Mesendoderm (in vitro differentiated cells): Measurements from ENCODE around the gene EVX1.

Experiments used
- DNase-seq: peaks from one replicate; pipeline ENCODE4 v3.0.0; 2013
- H2AK5ac ChIP-seq: 2 replicates; pipeline ENCODE4 v1.6.1; 2013; ENCODE audit warnings: low read length, inconsistent platforms
- H2BK120ac ChIP-seq: 2 replicates; pipeline ENCODE4 v1.6.1; 2013; ENCODE audit warnings: low read depth, mild to moderate bottlenecking, low read length, moderate library complexity, mixed read lengths
- H2BK15ac ChIP-seq: replicated peaks from 2 replicates; pipeline ENCODE4 v1.6.1; 2013; ENCODE audit warnings: low read depth, mild to moderate bottlenecking, moderate library complexity
- H2BK5ac ChIP-seq: 2 replicates; pipeline ENCODE4 v1.6.1; 2013; ENCODE audit warnings: low read length, inconsistent platforms
- H3K18ac ChIP-seq: 2 replicates; pipeline ENCODE4 v1.6.1; 2013; ENCODE audit warnings: mild to moderate bottlenecking, low read length, mixed read lengths
- H3K23ac ChIP-seq: one replicate; pipeline ENCODE4 v1.6.1; 2013; ENCODE audit warnings: low read length
- H3K27ac ChIP-seq: 2 replicates; pipeline ENCODE4 v1.5.1; 2013; ENCODE audit warnings: low read depth, mild to moderate bottlenecking, inconsistent platforms, low read length, moderate library complexity
- H3K27me3 ChIP-seq: 2 replicates; pipeline ENCODE4 v1.6.1; 2013; ENCODE audit warnings: low read length, control low read depth, mild to moderate bottlenecking, inconsistent platforms; ENCODE audit not compliant: insufficient read depth, poor library complexity
- H3K36me3 ChIP-seq: 2 replicates; pipeline ENCODE4 v1.6.1; 2013; ENCODE audit warnings: low read length, inconsistent platforms; ENCODE audit not compliant: control insufficient read depth, insufficient read depth
- H3K4ac ChIP-seq: one replicate; pipeline ENCODE4 v1.6.1; 2013; ENCODE audit warnings: low read depth, mild to moderate bottlenecking, low read length, moderate library complexity
- H3K4me1 ChIP-seq: 2 replicates; pipeline ENCODE4 v1.6.1; 2013; ENCODE audit warnings: low read depth, low read length, inconsistent platforms; ENCODE audit not compliant: control insufficient read depth
- H3K4me2 ChIP-seq: 2 replicates; pipeline ENCODE4 v1.6.1; 2013; ENCODE audit warnings: low read length
- H3K4me3 ChIP-seq: 2 replicates; pipeline ENCODE4 v1.5.1; 2013; ENCODE audit warnings: mild to moderate bottlenecking, low read length
- H3K56ac ChIP-seq: one replicate; pipeline ENCODE4 v1.6.1; 2013; ENCODE audit warnings: low read length
- H3K79me1 ChIP-seq: 2 replicates; pipeline ENCODE4 v1.6.1; 2013; ENCODE audit warnings: low read length, inconsistent platforms
- H3K79me2 ChIP-seq: 2 replicates; pipeline ENCODE4 v1.6.1; 2013; ENCODE audit warnings: mild to moderate bottlenecking, low read length; ENCODE audit not compliant: control insufficient read depth, insufficient read depth
- H3K9ac ChIP-seq: 2 replicates; pipeline ENCODE4 v1.6.1; 2013; ENCODE audit warnings: low read length, inconsistent platforms
- H4K5ac ChIP-seq: one replicate; pipeline ENCODE4 v1.6.1; 2013; ENCODE audit warnings: low read length
- H4K8ac ChIP-seq: one replicate; pipeline ENCODE4 v1.6.1; 2013; ENCODE audit warnings: low read depth, mild to moderate bottlenecking, control low read depth, low read length, moderate library complexity
- WGBS: extraction: QIAGEN DNeasy Blood & Tissue Kit; methylation state at CpG from one replicate; pipeline ENCODE4 v1.1.7; 2013; ENCODE audit warnings: low lambda C conversion rate, missing lambda C conversion rate; ENCODE audit not compliant: insufficient coverage; ENCODE audit errors: extremely low coverage; 5-methylcytosine and 5-hydroxymethylcytosine counted together

Gene EVX1

GRCh38 chr7:27245798-27246691 is 3.4 kb downstream of the EVX1 start:
- Histone ChIP-seq H3K27ac (no peak overlapping the region), H2BK15ac (no peak overlapping the region), H3K18ac (peak overlapping the region; percentile 77), H2BK120ac (no peak overlapping the region), H3K4me1 (peaks cover 17% of the 10 kb centered on the region), H3K9ac (peak overlapping the region; percentile 95), H3K79me2 (peaks cover 43% of the 10 kb centered on the region), H3K79me1 (peaks cover 9% of the 10 kb centered on the region), H3K36me3 (no peaks in the 10 kb centered on the region), H2AK5ac (no peak overlapping the region), H3K4ac (peak overlapping the region; percentile 87), H4K5ac (no peak overlapping the region), H3K4me2 (peak overlapping the region; percentile 88), H3K27me3 (peaks cover 4% of the 10 kb centered on the region), H3K23ac (no peak overlapping the region), H4K8ac (no peak overlapping the region), H3K56ac (peak overlapping the region; percentile 88), H3K4me3 (no peak overlapping the region), H2BK5ac (peak overlapping the region; percentile 32)
- peak; percentile 70 for DNase-seq
- WGBS: no CpG with 5 or more reads among the region's 90 CpGs

- Histone ChIP-seq H3K18ac (no peak overlapping the region), H3K4ac (peak overlapping the region; percentile 87), H3K4me3 (no peak overlapping the region), H3K4me2 (no peak overlapping the region), H3K79me1 (peaks cover 9% of the 10 kb centered on the region), H3K79me2 (peaks cover 34% of the 10 kb centered on the region), H2BK5ac (no peak overlapping the region), H3K27me3 (peaks cover 11% of the 10 kb centered on the region), H4K5ac (no peak overlapping the region), H2BK15ac (no peak overlapping the region), H3K4me1 (peaks cover 17% of the 10 kb centered on the region), H4K8ac (no peak overlapping the region), H3K36me3 (no peaks in the 10 kb centered on the region), H3K27ac (no peak overlapping the region), H3K23ac (no peak overlapping the region), H3K9ac (peak overlapping the region; percentile 95), H2AK5ac (no peak overlapping the region), H2BK120ac (no peak overlapping the region), H3K56ac (peak overlapping the region; percentile 88)
- WGBS: no CpG with 5 or more reads among the region's 7 CpGs
- DNase-seq: peak; percentile 51
Measured at GRCh38 chr7:27247000-27247399, 4.4 kb downstream of the EVX1 start.

GRCh38 chr7:27247452-27248426 is 5.1 kb downstream of the EVX1 start:
- H4K8ac ChIP-seq: no peak overlapping the region
- peaks cover 28% of the 10 kb centered on the region for H3K79me2 ChIP-seq
- H3K36me3 ChIP-seq: no peaks in the 10 kb centered on the region
- H3K4me1 ChIP-seq: peaks cover 17% of the 10 kb centered on the region
- H3K4ac ChIP-seq: no peak overlapping the region
- H3K9ac ChIP-seq: no peak overlapping the region
- H3K23ac ChIP-seq: no peak overlapping the region
- H2BK120ac ChIP-seq: no peak overlapping the region
- H3K27me3 ChIP-seq: peaks cover 16% of the 10 kb centered on the region
- peak overlapping the region; percentile 43 for H3K56ac ChIP-seq
- no peak for DNase-seq
- no peak overlapping the region for H3K4me3 ChIP-seq
- H4K5ac ChIP-seq: no peak overlapping the region
- peaks cover 9% of the 10 kb centered on the region for H3K79me1 ChIP-seq
- H3K27ac ChIP-seq: no peak overlapping the region
- no peak overlapping the region for H3K4me2 ChIP-seq
- peak overlapping the region; percentile 68 for H2AK5ac ChIP-seq
- whole genome bisulfite sequencing: no CpG with 5 or more reads among the region's 4 CpGs
- H2BK15ac ChIP-seq: no peak overlapping the region
- H2BK5ac ChIP-seq: no peak overlapping the region
- no peak overlapping the region for H3K18ac ChIP-seq

- Histone ChIP-seq H4K8ac (no peak overlapping the region), H3K4me3 (no peak overlapping the region), H3K36me3 (no peaks in the 10 kb centered on the region), H3K4me1 (peaks cover 17% of the 10 kb centered on the region), H3K23ac (no peak overlapping the region), H2BK15ac (no peak overlapping the region), H3K4ac (no peak overlapping the region), H3K79me2 (peaks cover 21% of the 10 kb centered on the region), H3K27ac (no peak overlapping the region), H3K79me1 (peaks cover 9% of the 10 kb centered on the region), H2AK5ac (peak overlapping the region; percentile 68), H4K5ac (no peak overlapping the region), H2BK5ac (no peak overlapping the region), H3K4me2 (no peak overlapping the region), H3K56ac (peak overlapping the region; percentile 43), H2BK120ac (no peak overlapping the region), H3K18ac (no peak overlapping the region), H3K9ac (no peak overlapping the region), H3K27me3 (peaks cover 21% of the 10 kb centered on the region)
- no peak for DNase-seq
- WGBS: no CpG with 5 or more reads among the region's 3 CpGs
Measured at GRCh38 chr7:27248427-27248806, 5.8 kb downstream of the EVX1 start.

GRCh38 chr7:27248911-27249723 is 6.5 kb downstream of the EVX1 start:
- no peak overlapping the region for H3K18ac ChIP-seq

More at GRCh38 chr7:27248911-27249723, 6.5 kb downstream of the EVX1 start:
- Histone ChIP-seq H3K4me3 (no peak overlapping the region), H3K4me1 (peaks cover 17% of the 10 kb centered on the region), H3K23ac (peak overlapping the region; percentile 48), H4K5ac (no peak overlapping the region), H3K27me3 (peaks cover 23% of the 10 kb centered on the region), H3K36me3 (no peaks in the 10 kb centered on the region), H2BK120ac (no peak overlapping the region), H3K4ac (no peak overlapping the region), H2AK5ac (no peak overlapping the region), H3K79me2 (peaks cover 15% of the 10 kb centered on the region), H3K9ac (peak overlapping the region; percentile 28), H3K4me2 (peak overlapping the region; percentile 10), H4K8ac (no peak overlapping the region), H2BK5ac (no peak overlapping the region), H2BK15ac (no peak overlapping the region), H3K27ac (no peak overlapping the region), H3K56ac (peak overlapping the region; percentile 59), H3K79me1 (peaks cover 6% of the 10 kb centered on the region)
- no CpG with 5 or more reads among the region's 23 CpGs for WGBS
- peak; percentile 57 for DNase-seq
